HT-29 (cell line): ENCODE measurements around the gene CMIP. TPM values are rescaled to one million over a fixed set of nuclear protein-coding genes. Genes with fewer than 3 reads are reported as not detected.
"Not testable (repeated sequence)": the region's sequence is repeated elsewhere in the genome, so short reads cannot be mapped to it uniquely, and the experiment has no call there.

Experiments used
- DNase-seq: peaks from one replicate; pipeline ENCODE4 v3.0.0-alpha.2; 2015; ENCODE audit warnings: low spot score
- total RNA-seq: library from RNA; depleted of rRNA; stranded (reverse); fragments of >200 nt; shearing (Covaris generic); gene quantifications from 2 replicates; pipeline ENCODE4 v1.2.3, GENCODE V29; 2014

Gene CMIP
- total RNA-seq, 1 experiment from 2014 or later: 24.7 TPM

DNA sequence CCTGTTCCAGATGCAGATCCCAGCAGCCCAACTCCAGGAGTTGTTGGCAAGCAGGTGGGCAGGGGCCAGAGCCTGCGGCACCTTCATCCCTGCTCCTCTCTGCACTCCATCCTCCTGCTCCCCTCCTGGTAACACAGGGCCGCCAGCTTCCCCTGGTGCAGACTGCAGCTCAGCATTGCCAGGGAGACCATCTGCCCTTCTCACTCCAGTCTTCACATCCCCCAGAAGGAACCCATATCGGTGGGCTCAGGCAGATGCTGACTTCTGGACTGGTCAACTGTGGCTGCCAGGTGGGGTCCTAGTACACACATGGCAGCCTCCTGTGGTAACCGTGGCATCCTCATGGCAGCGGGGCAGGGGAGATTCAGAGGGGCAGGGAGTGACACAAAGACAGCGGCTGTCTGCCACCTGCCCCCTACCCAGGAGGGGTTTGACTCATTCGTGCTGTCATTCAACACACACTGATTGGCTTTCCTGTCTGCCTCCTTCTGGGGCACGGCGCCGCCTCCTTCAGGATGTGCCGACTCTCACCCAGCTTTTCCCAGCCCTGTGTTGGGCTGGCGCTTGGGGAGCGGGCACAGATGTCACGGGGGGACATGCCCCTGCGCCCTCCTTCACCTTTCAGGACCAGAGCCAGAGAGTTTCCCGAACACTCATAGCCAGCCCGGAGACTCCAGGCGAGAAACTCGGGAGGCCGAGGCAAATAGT lies 120.9 kb downstream of the CMIP start:
- DNase-seq: no peak

DNA sequence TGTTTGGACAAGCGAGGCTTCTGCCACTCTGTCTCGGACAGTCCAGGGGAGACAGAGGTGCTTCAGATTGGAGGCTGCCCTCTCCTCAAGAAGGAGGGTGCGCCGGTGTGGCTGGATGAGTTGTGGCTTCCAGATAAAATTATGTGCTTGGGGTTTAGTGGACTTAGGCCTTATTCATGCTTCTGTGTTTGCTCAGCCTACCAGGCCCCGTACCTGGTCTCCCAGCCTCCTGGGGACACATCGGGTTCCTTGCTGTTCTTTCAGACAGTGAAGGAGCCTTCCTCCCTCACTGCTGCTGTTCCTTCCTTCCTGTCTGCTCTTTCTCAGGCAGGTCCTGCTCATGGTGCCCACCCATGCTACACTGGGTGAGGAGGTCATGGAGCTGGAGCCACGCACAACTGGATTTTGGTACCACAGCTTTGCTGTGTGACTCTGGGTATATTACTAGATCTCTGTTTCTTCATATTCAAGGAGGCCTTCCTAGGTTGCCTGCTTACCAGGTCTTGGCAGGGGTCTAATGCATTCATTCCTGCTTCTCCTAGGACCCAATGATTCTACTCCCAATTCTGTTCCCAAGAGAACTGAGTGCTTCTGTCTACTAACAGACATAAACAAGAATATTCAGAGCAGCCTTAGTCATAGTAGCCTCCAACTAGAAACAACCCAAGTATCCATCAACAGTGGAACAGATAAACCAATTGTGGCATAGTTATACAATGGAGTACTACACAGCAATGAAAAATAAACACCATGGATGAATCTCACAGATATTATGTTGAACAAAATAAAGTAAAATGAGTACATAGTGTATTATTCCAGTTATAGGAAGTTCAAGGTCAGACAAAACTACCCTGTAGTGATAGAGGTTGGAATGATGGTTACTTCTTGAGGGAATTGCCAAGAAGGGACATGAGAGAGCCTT lies 121.7 kb downstream of the CMIP start:
- no peak for DNase-seq

DNA sequence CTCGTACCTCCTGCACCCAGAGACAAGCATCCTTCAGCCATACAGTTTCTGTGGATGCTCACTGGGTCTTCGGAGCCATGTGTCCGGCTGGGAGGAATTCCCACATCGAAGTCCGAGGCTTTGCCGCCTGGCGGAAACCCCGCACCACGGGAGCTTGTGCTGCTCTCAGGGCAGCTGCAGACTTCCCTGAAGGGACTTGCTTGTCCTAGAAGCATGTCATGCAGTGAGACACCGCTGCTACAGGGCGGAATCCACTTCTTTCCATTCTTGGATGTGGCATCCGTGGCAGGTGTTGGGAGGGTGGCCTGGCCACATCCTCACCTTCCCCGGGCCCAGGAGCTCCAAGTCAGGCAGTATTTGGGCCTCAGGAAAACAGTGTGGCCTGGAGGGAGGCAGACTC lies 122.5 kb downstream of the CMIP start:
- no peak for DNase-seq

DNA sequence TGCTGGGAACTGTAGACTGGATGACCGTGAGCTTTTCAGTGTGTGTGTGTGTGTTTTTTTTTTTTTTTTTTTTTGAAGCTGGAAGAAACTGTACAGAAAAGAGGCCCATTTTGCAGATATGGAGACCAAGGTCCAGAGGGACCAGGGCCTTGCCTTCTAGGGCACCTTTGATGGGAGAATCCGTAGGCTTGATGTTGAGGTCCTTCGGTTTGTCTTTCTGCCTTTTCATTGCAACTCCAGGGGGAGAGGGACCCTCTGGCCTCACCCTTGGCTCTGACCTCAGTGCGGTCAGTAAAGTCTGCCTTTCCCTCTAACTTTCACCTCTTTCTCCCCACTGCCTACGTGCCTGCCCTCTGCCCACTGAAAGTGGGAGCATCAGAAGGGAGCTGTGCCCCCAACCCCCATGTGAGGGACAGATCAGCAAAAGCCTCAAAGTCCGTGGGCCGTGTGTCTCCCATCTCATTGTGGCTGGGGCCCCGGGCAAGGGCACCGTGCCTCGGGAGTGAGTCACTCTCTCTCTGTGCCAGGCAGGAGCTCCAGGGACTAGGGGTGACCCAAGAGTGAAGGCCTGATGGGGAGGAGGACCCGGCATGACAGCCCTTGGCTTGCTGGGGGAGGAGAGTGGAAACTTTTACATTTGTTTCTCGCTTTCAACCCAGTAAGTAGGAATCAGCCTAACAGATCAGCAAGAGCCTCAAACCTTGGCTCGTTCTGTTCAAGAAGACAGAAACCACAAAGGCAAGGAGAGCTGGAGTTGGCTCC lies 123.6 kb downstream of the CMIP start:
- peak; percentile 49 for DNase-seq

DNA sequence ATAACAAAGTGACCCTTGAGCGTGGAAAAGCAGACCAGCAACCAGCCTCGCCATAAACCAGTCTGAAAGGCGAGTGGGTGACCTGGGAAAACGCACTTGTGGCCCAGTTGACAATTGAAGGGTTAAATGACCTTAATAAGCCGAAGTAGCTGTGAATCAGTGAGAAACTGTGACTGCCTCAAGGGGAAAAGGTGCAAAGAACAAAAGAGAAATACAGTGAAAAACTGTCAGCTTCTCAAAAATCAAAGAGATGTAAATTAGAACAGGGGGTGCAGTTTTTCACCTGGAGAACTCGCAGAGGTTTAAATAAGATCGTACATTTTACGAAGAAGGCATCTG lies 124.1 kb downstream of the CMIP start:
- DNase-seq: no peak

DNA sequence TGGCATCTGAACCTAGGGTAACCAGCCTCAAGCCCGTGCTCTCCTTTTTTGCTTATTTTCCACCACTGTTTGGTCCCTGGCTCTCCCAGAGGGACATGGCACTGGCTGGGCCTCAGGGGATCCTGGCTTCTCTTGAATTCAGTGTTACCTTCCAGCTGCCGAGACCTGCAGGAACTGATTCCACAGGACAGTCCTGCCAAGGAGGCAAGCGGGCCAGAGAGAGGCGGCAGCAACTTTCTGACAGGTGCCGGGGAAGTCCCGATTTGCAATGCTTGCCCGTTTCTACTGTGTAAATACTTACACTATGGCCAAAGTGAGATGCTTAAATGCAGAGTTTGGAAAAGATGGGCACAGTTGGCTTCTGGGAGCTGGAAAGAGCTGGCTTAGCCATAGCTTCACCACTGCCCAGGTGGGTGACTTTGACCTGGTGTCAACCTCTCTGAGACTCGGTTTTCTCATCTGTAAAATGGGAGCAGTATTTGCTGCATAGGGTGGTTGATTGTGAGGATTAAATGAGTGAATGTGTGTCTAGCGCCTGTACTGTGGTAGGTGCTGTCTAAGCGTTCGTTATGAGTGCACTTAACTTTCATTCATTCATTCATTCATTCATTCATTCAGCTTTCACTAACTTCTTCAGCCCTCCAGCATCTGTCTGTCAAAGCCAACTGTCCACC lies 124.9 kb downstream of the CMIP start:
- DNase-seq: no peak

DNA sequence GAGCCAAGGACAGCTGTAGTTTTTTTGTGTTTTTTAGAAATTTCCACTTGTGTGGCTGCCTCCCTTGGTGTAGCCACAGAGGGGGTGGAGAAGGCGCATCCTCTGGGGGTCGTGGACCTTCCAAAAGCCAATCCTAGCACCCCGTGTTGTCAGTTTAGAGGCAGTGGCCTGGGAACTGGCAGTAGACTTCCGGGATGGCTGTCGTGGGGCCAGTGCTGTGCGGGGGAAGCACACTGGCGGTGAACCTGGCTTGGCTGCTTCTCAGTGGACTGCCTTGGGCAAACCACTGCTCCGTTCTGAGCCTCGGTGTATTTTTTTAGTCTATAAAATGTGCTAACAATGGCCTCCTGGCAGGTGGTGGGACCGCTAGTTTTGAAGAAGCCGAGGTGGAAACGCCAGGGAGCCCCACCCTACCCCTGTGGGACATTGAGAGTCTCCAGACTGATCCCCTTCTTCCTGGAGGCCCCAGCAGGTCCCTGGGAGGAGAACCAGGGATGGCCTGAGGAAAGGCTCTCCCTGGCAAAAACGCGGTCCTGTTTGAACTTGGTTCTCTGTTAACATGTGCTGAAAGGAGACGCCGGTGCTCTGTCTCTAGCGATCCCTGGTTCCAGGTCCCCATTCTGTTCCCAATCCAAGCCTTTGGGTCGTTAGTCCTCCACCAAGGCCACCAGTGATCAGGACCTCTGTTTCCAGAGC lies 125.7 kb downstream of the CMIP start:
- DNase-seq: no peak

DNA sequence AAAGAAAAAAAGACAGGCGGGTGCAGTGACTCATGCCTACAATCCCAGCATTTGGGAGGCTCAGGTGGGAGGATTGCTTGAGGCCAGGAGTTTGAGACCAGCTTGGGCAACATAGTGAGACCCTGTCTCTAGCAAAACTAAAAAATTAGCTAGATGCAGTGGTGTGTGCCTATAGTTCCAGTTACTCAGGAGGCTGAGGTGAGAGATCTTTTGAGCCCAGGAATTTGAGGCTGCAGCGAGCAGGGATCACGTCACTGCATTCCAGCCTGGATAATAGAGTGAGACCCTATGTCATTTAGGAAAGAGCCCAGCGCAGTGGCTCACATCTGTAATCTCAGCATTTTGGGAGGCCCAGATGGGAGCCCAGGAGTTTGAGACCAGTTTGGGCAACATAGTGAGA lies 126.6 kb downstream of the CMIP start:
- no peak for DNase-seq

DNA sequence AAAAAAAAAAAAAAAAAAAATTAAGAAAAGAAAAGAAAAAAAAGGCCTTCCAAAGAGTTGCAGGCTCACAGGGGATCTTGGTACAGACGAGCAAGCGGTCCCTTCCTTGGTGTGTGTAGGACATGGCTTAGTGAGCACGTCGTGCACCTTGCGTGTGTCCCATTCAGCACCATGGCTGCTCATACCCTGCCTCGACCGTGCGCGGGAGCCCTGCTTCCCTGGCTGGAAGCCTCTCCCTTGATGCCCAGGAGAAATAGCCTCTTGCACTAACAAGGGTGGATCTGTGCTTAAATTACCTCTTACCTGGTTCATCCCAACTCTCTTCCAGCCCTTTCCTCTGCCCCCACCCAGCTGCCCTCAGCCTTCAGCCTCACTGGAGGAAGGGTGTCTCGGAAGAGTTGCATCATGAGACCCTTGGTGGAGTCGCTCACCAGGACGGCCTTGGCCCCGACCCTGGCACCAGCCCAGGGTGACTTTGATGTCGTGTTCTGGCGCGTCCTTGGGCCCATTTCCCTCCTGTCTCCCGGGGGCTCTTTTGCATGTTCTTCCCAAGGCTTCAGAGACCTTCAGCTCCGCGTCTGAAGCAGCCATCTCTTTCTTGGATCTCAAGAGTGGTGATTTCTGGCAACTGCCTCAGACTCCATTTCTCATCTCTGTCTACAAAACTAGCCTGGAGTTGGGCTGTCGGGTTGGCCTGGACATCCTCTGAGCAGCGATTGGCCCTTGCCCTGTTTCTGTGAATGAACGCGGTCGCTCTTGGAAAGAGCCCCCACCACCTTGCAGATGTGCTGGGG lies 127.2 kb downstream of the CMIP start:
- DNase-seq: no peak

DNA sequence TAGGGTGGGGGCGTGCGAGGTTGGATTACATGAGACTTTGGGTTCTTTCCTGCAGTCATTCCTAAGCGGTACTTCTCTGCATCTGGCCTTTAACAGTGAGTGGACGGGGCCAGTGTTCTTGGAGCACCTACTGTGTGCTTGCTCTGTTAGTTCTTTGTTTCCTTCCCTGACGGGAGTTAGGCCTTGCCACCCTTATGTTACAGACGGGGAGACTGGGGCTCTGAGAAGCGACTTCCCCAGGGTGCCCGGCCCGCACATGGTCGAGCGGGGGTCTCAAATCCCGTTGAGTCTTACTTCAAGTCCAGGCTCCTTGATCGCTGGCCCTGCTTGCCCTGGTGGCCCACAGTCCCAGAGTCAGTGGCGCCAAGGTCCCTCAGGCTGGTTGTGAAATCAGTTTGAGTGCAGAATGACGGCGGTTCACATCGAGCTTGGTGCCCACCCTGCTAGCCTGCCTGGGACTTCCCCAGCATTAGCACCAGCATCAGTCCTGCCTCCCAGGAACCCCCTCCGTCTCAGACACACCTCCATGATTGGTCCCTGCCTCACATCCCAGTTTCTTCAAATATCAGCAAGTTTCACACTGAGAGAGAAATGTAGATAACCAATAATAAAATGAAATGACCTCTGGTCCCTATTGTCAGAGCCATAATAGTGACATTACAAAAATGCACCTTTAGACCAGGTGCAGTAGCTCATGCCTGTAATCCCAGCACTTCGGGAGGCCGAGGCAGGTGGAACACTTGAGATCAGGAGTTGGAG lies 128.0 kb downstream of the CMIP start:
- DNase-seq: no peak

DNA sequence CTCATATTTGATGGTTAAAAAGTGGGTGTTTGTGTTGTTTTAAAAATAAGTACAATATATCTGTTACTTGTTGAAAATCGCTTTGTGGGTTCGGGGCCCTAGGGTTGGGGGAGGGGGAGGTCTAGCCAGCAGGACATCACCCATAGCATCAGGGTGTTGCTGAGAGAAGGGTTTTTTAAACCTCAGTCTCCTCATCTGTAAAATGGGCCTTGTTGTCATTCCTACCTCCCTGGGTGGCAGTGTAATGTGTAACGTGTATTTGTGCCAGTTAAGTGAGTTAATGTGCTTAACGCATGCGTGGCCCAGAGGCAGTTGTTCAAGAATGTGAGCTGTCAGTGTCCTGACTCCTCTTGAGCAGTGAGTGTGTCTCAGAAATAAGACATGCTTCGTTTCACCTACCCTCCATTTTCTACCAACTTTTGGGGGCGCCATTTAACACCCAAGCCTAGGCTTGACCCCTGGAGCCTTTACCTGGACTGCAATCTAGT lies 129.0 kb downstream of the CMIP start:
- DNase-seq: no peak

DNA sequence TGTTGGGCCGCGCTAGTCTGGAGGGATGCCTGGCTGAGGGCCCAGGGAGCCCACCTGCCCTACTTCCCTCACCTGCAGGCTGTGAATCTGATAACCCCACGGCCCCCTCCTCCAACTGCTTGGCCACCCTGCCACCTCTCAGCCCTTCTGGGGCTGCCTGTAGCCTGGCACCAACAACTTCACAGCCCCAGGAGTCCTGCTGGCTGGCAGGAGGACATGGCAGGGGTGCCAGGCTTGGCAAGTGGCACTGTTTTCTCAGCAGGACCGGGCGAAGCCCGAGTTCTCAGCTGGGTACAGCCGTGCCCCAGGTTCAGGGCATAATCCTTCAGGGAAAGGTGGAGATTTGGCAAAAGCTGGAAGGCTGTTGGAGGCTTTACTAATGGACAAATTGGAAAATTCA lies 129.6 kb downstream of the CMIP start:
- no peak for DNase-seq

DNA sequence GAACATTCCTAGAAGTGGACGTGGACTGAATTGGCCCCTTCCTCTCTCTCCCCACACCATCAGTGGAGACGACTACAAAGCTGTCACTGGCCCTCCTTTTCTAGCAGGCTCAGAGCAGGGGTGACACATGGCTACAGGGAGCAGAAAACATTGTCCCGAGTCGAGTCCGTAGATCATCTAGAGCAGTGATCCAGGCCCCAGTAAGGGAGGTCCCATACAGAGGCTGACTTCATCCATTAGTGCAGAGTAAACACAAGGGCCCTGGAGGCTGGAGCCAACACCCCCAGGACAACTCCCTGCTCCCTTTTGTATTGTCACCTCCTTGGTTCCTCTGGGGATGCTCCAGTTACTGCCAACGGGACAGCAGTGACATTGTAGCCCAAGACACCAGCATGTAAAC lies 130.7 kb downstream of the CMIP start:
- no peak for DNase-seq

DNA sequence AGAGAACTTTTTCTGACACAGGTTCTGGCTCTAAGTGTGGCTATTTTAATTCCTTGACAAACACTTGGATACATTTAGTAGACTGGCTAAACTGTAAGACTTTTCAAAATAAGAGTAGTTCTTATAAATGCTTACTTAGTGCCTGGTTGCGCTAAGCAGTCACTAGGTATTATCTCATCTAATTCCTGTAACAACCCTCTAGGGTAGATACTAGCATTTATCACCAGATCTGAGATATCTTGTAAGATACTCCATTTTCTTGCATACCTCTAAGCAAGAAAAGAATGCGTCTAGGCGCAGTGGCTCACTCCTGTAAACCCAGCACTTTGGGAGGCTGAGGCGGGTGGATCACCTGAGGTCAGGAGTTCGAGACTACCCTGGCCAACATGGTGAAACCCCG lies 131.2 kb downstream of the CMIP start:
- no peak for DNase-seq

DNA sequence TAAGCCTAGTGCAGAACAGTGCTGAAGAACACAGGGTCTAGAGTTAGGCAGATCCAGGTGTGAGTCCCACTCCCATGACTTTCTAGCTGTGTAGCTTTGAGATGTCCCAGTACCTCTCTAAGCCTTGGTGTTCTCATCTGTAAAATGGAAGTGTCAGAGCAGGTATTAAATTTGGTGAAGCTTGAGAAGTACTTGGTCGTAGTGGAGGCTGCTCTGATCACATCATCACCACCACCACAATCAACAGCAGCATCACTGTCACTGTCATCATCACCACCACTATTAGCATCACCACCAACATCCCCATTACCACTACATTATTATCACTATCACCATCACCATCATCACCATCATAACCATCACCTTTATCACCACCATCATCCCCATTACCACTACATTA lies 132.1 kb downstream of the CMIP start:
- no peak for DNase-seq

DNA sequence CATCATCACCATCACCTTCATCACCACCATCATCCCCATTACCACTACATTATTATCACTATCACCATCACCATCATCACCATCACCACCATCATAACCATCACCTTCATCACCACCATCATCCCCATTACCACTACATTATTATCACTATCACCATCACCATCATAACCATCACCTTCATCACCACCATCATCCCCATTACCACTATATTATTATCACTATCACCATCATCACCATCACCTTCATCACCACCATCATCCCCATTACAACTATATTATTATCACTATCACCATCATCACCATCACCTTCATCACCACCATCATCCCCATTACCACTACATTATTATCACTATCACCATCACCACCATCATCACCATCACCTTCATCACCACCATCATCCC lies 132.7 kb downstream of the CMIP start:
- DNase-seq: not testable (repeated sequence)

DNA sequence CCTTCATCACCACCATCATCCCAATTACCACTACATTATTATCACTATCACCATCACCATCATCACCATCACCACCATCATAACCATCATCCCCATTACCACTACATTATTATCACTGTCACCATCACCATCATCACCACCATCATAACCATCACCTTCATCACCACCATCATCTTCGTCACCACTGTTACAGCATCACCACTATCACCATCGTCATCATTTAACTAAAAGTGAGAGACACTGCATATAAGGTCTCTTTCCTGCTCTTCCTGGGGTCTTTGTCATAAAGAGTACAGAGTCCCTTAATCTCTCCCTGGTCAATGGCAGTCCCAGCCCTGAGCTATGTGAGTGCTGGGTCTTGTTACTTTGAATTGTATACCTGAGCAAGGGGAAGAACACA lies 133.5 kb downstream of the CMIP start:
- no peak for DNase-seq

DNA sequence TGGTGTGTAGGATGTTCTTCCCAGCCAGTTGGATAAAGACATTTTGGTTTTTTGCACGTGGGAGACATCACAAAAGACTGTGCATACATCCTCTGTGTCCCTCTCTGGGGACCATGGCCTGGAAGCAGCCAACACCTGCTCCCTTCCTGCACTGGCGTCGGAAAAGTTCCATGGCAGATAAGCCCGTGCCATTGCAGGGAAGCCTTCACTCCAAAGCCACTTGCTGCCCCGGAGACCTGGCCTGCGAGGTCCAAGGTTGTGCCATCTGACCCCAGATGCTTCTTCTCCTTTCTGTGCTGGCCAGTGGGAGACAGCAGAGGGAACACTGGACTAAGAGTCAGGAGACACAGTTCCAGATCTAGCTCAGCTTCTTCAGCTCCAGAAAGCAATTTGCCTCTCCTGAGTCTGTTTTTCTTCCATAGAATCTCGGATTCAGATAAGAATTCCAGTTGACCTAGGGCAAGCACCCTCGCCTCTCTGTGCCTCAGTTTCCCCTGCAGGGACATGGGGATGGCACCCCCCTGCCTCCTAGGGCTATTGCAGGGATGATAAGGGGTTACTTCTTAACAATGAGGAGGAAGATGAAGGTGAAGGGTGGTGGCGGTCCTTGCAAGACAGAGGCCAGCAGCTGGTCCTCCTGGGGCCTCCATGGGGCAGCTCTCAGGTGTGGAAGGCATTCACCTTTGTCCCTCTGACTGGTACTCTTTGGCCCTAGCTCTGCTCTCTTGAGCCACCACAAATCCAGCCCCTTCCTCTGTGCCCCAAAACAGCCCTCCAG lies 134.2 kb downstream of the CMIP start:
- DNase-seq: no peak

DNA sequence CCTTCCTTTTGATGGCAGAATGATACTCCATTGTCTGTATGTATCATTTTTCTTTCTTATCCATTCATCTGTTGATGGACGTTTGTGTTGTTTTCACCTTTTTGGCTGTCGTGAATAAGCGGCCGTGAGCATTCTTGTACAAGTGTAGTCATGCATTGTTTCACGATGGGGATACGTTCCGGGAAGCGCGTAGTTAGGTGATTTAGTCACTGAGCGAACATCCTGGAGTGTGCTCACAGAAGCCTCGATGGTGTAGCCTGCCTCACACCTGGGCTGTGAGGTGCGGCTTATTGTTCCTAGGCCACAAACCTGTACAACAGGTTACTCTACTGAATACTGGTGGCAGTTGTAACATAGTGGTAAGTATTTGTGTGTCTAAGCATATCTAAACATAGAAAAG lies 136.5 kb downstream of the CMIP start:
- peak; percentile 89 for DNase-seq
